GM19238 (cell line): ENCODE data around the gene DENND1A.
A peak's percentile ranks its signal among the peaks of the same experiment; 100 is the strongest.

Source experiments
- DNase-seq: peaks from one replicate; pipeline ENCODE4 v3.0.0; 2011; ENCODE audit warnings: low spot score; ENCODE audit not compliant: insufficient read length

The DENND1A gene

GRCh38 chr9:123418506-123418905 lies 511.4 kb downstream of the DENND1A start:
- DNase-seq = no peak

DNA sequence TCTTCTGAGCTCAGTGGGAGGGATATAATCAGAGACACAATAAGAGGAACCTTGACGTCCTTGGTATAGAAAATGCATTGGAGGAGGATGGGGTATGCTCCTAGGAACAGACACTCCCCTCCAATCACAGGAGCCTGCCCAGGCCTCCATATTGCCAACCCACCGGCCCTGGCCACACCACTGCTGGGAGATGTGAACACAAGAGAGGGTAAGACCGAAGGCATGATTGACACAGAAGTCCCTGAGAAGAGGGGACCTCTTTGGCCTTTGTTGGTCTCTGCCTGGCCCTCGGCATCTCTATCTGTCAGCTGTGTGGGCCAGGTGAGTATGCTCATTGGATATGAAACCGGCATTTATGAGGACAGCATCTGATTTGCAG lies 511.9 kb downstream of the DENND1A start:
- no peak for DNase-seq

DNA sequence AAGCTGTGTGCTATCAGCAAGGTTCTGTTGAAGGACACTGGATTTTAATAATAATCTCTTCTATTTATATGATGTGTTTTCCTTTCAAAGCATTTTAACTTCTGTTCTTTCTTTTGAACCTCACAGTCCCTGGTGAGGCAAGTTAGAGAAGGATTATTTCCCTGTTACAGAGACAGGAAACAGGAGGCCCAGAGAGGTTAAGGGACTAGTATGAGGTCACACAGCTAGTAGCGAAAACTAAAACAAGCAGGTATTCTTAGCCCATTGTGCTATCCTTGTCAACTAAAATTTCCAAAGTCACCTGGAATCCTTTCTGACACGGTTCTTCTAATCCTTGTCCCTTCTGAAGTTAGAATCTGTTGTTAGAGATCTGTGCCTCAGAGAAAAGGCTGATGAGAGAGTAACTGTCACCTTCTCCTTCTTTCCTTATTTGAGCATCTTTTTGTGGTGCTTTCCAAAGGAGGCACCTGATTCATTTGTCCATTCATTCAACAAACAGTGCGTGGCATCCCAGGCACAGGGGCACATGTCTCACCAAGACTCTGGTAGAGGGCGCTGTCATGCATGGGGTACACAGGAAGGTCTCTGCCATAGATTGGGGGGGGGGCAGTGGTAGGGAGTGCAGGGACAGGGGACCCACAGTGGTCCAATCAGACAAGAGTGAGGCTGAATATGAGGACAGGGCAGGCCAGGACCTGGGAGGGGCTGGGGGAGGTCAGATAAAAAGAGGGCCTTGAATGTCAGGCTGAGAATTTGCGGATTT lies 512.5 kb downstream of the DENND1A start:
- no peak for DNase-seq

- DNase-seq = no peak
These were observed 513.8 kb downstream of the DENND1A start for GRCh38 chr9:123416176-123416575.

- no peak for DNase-seq
These were observed 514.7 kb downstream of the DENND1A start for GRCh38 chr9:123414936-123415930.

GRCh38 chr9:123414204-123414603 lies 515.7 kb downstream of the DENND1A start:
- no peak for DNase-seq

- DNase-seq = no peak
These were observed 517.6 kb downstream of the DENND1A start for GRCh38 chr9:123412171-123412820.

DNA sequence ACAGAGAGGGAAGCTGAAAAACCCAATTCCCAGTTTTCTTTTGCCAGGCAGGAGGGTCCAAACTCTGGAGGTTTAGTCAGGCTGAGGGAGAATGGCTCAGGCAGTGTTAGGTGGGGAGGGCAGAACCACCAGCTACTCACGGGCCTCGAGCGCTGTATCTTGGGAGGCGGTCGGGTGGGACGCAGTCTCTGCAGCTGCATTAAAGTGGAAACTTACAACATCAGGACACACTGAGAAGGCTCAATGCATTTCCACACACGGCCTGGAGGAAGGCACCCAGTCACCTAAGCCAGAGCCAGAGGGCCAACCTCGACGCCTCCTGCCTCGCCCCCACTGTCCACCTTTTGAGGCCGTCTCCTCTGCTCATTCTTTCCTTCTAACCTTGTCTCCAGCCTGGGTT lies 518.3 kb downstream of the DENND1A start:
- no peak for DNase-seq

DNA sequence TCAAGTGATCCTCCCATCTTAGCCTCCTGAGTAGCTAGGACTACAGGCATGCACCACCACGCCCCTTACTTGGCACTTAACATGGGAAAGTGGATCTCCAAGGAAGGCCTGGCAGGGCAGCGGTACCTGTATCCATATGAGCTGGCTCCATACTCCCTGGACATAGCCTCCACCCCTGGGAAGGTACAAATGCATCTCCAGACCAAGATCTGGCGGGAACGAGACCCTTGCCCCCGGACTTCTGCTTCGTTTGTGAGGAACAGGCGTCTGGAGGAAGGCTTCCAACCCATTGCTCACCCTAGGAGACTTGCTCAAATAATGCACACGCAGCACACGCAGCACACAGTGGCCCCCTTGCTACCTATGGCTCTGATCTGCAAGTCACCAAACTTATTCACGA lies 518.7 kb downstream of the DENND1A start:
- no peak for DNase-seq

DNA sequence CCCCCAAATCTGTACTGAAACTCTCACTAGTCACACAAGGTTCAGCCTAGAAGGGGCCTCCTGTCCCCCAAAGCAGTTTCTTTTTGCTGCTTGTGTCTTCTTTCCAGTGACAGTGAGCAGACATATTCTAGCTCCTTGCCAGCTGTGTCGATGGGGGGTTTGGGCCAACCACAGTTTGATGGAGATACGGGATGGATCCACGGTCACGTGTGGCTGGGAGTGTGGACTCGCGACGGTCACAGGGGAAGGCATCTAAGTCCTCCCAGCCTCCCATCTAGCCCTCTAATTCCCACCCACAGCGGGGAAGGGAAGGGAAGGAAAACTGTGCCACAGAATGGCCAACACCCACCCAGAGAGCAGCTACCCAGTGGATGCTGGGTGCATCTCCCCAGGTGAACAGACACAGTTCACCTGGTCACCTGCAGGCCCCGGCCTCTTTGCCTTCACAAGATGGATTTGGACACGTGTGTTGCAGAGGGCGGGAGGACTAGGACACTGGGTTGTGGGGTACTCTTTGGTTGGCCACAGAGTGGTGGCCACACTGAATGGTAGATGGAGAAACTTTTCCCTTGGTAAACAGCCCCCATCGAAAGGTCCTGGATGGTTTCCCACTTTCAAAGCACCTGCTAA lies 519.5 kb downstream of the DENND1A start:
- DNase-seq = no peak

- no peak for DNase-seq
These were observed 521.3 kb downstream of the DENND1A start for GRCh38 chr9:123408313-123409262.

DNA sequence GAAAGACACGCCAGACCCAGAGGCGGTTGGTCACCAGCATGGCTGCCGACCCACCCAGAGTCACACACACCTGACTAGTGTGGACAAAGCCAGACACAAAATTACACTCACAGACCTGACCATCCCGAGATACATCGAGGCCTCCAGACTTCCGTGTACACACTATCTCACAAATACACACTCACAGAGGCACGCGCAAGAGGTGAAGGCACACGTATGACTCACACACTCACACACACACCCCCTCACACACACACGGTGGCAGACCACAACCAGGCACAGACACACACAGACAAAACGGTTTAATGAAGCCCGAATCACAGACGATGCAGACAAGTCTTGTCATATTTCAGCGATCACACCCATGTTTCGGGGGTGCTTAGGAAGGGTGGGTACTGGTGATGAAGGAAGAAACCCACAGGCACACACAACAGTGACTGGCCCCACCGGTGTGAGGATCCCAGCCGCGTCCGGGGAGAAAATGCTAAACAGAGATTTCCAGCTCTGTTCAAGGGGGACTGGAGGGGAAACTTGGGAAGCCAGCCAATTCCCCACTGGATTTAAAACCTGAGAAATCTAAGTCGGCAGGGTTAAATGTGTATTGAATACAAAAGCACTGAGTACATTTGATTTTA lies 522.6 kb downstream of the DENND1A start:
- DNase-seq = no peak

GRCh38 chr9:123406691-123407216 lies 523.2 kb downstream of the DENND1A start:
- no peak for DNase-seq

DNA sequence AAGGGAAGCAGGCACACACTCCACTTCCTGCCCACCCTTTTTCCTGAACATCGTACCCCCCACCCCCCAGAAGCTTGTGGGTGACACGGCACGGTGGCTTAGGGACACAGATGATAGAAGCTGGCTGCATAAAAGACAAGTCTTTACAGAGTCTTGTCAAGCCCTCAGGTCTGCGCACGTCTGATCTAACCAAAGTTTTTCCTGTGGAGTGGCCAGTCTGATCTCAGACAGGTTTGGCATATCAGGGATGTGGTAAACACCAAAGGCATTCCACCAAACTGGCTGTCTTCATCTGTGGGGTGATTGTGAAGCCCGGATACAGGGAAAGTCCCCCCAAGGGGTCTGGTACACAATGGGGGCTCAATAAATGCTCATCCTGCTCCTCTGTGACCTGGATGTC lies 523.9 kb downstream of the DENND1A start:
- no peak for DNase-seq

DNA sequence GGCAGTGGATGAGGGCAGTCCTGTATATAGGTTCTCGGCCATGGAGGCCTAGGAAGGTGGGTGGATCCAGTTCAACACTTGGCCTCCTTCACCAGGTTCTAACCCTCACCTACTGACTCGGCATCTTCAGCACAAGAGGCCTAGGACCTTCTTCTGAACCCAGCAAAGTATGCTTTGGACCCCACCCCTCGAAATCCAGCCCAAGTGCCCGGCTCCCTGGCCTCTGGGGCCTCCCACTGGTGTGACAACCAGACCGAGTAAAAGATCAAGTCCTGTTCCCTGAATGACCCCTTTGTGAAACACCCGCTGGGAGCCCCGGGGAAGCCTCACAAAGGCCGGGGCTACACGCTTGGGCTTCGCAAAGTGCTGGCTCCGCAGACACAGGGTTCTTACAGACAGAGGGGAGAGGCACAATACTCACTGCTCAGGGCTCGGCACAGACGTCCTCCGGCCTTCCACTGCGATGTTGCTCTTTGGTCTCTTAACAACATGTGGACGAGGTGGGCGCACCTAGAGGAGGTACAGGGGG lies 526.9 kb downstream of the DENND1A start:
- no peak for DNase-seq

DNA sequence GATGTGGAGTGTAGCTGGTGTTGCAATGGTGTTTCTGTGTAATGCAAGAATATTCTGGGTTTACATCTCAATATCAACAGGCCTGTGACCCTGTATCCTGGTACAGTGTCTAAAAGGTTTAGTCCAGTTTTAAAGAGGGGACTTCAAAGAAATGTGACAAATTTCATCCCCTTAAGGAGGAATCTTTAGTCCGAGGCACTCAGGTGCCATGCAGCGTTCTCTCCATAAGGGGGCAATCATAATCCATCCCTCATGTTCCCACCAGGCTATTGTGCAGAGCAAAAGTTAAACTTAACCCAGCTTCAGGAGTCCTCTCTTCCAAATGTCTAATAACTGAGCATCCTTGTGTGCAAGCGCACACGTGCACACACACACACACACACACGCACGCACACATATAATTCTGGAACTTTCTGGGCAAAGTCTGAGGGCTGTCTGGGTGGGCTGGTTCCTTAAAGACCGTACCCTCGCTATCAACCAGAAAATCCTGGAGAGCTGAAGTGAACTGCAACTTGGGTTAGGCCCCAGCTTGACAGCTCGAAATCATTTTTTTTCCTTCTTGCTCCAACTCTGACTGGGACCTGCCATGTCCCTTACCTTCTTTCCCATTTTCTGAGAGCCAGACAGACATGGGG lies 527.9 kb downstream of the DENND1A start:
- peak; percentile 52 for DNase-seq

DNA sequence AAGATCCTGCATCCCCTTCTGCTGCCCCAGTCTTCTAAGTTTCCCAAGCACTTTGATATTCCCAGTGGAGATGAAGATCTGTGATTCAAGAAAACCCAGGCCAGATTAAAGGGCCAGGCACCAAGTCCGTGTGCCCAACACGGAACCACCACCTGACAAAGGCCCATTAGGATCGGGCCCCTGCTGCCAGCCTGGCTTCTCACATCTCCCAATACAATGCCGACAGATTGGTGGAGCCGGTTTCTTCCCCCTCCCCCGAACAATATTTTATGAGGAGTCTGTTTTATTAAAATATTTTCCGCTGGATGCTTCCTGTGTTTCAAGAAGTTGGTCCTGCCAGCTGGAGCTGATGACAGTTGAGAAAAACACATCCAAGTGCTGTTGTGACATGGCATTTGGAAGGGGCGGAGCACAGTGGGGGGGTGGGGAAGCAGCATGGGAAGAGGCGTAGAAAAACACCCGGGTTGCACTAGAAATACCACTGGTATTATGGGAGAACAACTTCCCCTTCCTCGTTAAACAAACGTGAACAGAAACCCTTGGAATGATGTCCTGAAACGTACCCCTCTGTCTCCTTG lies 528.9 kb downstream of the DENND1A start:
- DNase-seq = no peak

GRCh38 chr9:123399803-123400378 lies 530.0 kb downstream of the DENND1A start:
- DNase-seq = no peak
